Measurements from ENCODE around the gene ARSB.

DNA sequence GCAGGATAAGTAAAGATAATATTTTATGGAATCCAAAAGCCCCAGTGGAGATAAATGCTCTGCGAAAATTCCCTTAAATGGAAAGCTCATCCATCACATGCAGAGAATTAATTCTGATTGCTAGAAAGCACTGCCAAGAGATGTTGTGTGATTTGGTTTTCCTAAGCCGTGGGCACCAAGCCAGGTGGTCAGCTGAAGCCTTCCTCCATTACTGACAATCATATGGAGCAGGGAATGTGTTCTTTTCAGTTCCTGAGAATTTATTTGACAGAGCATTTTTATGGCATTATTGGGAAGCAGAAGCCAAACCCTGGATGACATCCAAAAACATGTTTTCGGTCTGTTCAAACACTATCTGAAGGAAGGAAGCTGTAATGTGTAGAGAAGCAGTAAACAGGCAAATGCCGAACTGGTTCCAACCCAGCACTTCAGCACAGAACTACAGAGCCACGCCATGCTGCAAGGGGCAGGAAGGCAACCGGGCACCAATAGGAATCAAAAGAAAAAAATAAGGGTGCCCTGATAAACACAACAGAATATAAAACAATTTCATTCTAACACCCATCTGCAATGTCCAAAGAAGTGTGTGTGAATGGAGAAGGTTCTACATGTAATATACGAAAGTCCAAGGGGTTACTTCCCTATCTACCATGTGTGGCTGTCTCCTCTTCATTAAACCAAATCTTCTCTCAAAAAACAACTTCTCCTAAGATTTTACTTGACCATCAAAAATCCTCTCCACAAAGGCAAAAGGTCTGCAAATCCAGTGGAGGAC is 12.3 kb downstream of the ARSB start:
- TF ChIP-seq CHD1 (IDR thresholded peaks at IDR 0.05; ENCODE audit: low read depth, low read length) (no peak), MXI1 (IDR thresholded peaks at IDR 0.05; ENCODE audit: low read depth, low read length) (no peak), RCOR1 (conservative IDR thresholded peaks at IDR 0.05; ENCODE audit: low read depth, low read length) (no peak), BHLHE40 (IDR thresholded peaks at IDR 0.05; ENCODE audit: borderline replicate concordance in 1 of 2, low read depth in 2 of 2, low read length in 1 of 2) (no peak), ELK1 (IDR thresholded peaks at IDR 0.05; ENCODE audit: low read depth, low read length) (no peak), NBN (IDR thresholded peaks at IDR 0.05) (no peak), HDAC6 (IDR thresholded peaks at IDR 0.05; ENCODE audit: unreplicated experiment) (no peak), POLR2A (IDR thresholded peaks at IDR 0.05; ENCODE audit: low read depth, low read length) (no peak), HDGF (IDR thresholded peaks at IDR 0.05) (no peak), KAT2A (conservative IDR thresholded peaks at IDR 0.05; ENCODE audit: control insufficient read depth, low read depth, low read length) (no peak), EZH2 (IDR thresholded peaks at IDR 0.05; ENCODE audit: borderline replicate concordance, control insufficient read depth, low read depth, low read length) (no peak), MLLT1 (IDR thresholded peaks at IDR 0.05) (no peak)
- TF ChIP-seq, protein P1, sequence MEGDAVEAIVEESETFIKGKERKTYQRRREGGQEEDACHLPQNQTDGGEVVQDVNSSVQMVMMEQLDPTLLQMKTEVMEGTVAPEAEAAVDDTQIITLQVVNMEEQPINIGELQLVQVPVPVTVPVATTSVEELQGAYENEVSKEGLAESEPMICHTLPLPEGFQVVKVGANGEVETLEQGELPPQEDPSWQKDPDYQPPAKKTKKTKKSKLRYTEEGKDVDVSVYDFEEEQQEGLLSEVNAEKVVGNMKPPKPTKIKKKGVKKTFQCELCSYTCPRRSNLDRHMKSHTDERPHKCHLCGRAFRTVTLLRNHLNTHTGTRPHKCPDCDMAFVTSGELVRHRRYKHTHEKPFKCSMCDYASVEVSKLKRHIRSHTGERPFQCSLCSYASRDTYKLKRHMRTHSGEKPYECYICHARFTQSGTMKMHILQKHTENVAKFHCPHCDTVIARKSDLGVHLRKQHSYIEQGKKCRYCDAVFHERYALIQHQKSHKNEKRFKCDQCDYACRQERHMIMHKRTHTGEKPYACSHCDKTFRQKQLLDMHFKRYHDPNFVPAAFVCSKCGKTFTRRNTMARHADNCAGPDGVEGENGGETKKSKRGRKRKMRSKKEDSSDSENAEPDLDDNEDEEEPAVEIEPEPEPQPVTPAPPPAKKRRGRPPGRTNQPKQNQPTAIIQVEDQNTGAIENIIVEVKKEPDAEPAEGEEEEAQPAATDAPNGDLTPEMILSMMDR (IDR thresholded peaks at IDR 0.05 in 2 of 3, conservative IDR thresholded peaks at IDR 0.05 in 1 of 3; ENCODE audit: control insufficient read depth in 2 of 3, extremely low read depth in 1 of 3, insufficient read depth in 1 of 3, low read depth in 3 of 3, low read length in 3 of 3), result no peak

Data from GM12878 (cell line).